Common myeloid progenitor, CD34-positive (primary cell): ENCODE results near the gene AKAP13.

Source experiments
- CTCF ChIA-PET: fragments of 350-600 bp; sonication (Branson Sonifier 250); formaldehyde crosslinking; loops from one replicate; lab custom pipeline; 2021; ENCODE audit warnings: antibody characterized with exemption; lab: Charles Lee
- POLR2A ChIA-PET: fragments of 350-600 bp; sonication (Branson Sonifier 250); formaldehyde crosslinking; loops from one replicate; lab custom pipeline; 2021; ENCODE audit warnings: antibody characterized with exemption; lab: Charles Lee
- DNase-seq, 3 donors: peaks; one replicate each; pipeline versions ENCODE4 v3.0.0 to v3.0.0-alpha.2; 2013
- H3K27ac ChIP-seq, 2 experiments: 1 replicate in 1 of 2; 2 replicates in 1 of 2; pipeline ENCODE4 v1.7.0; 2013; ENCODE audit warnings: inconsistent platforms in 2 of 2, low read length in 2 of 2, mild to moderate bottlenecking in 2 of 2, low read depth in 1 of 2, moderate library complexity in 1 of 2; ENCODE audit not compliant: severe bottlenecking in 2 of 2, insufficient read depth in 1 of 2, poor library complexity in 1 of 2
- H3K27me3 ChIP-seq, 5 experiments: replicated peaks in 2 of 5; 1 replicate in 3 of 5; 2 replicates in 2 of 5; pipeline versions ENCODE4 v1.6.1 to v1.7.0; 2013; ENCODE audit warnings: low read length in 4 of 5, mild to moderate bottlenecking in 2 of 5, moderate library complexity in 2 of 5, inconsistent platforms in 1 of 5; ENCODE audit not compliant: insufficient read depth in 5 of 5, control insufficient read depth in 4 of 5
- H3K36me3 ChIP-seq, 4 experiments: 1 replicate in 2 of 4; 2 replicates in 2 of 4; pipeline versions ENCODE4 v1.6.1 to v1.7.0; 2013; ENCODE audit warnings: low read length in 3 of 4, control low read depth in 1 of 4, mild to moderate bottlenecking in 1 of 4; ENCODE audit not compliant: control insufficient read depth in 4 of 4, insufficient read depth in 4 of 4
- H3K4me1 ChIP-seq, 4 experiments: 1 replicate in 3 of 4; 2 replicates in 1 of 4; pipeline versions ENCODE4 v1.6.1 to v1.7.1; 2013; ENCODE audit warnings: low read length in 3 of 4, mild to moderate bottlenecking in 3 of 4, control low read depth in 1 of 4, inconsistent platforms in 1 of 4, moderate library complexity in 1 of 4; ENCODE audit not compliant: control insufficient read depth in 4 of 4, insufficient read depth in 4 of 4; ENCODE audit errors: control extremely low read depth in 1 of 4
- H3K4me3 ChIP-seq, 7 experiments: 1 replicate in 4 of 7; 2 replicates in 3 of 7; pipeline versions ENCODE4 v1.5.1 to v1.7.0; 2013; ENCODE audit warnings: mild to moderate bottlenecking in 7 of 7, low read length in 6 of 7, moderate library complexity in 6 of 7, inconsistent platforms in 2 of 7, low read depth in 2 of 7, control low read depth in 1 of 7; ENCODE audit not compliant: insufficient read depth in 4 of 7, control insufficient read depth in 1 of 7; ENCODE audit errors: extremely low read depth in 1 of 7
- H3K9me3 ChIP-seq, 5 experiments: 1 replicate in 4 of 5; 2 replicates in 1 of 5; pipeline versions ENCODE4 v1.6.1 to v1.7.1; 2013; ENCODE audit warnings: low read length in 4 of 5, mild to moderate bottlenecking in 2 of 5, inconsistent platforms in 1 of 5, low read depth in 1 of 5, moderate library complexity in 1 of 5; ENCODE audit not compliant: control insufficient read depth in 4 of 5, insufficient read depth in 2 of 5; ENCODE audit errors: control extremely low read depth in 1 of 5
- WGBS: methylation state at CpG from one replicate; pipeline ENCODE4 v1.1.5; 2013; ENCODE audit not compliant: insufficient coverage; 5-methylcytosine and 5-hydroxymethylcytosine counted together

Gene AKAP13

DNA sequence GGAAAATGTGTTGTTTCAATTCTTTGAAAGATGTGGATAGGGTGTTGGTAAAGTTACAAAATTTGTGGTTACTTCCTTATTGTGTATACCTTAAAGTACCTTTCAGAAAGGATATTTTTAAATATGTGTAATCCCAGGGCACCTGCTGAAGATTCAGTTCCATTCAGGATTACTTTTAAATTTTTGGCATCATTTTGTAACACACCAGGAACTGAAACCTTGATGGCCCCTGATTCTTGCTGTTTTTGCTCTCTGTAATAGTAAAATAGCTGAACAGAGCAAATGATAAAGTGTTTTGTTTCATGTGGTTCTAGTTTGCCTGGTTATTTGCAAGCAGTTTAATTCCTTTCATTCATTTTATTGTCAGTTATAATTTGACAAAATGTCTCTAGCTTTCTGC is 253.5 kb downstream of the AKAP13 start:
- H3K9me3 ChIP-seq, result no peaks in the 10 kb centered on the region
- H3K4me3 ChIP-seq, result no peak overlapping the region
- H3K36me3 ChIP-seq, result no peaks in the 10 kb centered on the region
- H3K27ac ChIP-seq, result no peak overlapping the region
- no peaks in the 10 kb centered on the region for H3K27me3 ChIP-seq
- no peak for DNase-seq
- CTCF ChIA-PET, result interaction anchor here (0.6 to 2.0 kb wide), 3 partner anchors 9 to 24 kb away, joined by 3 to 6 read pairs (median 6); no protein-coding TSS in a partner anchor
- peaks cover 3 to 38% (median 13%) of the 10 kb centered on the region in 4 experiments for H3K4me1 ChIP-seq
- POLR2A ChIA-PET, result no interaction called here

DNA sequence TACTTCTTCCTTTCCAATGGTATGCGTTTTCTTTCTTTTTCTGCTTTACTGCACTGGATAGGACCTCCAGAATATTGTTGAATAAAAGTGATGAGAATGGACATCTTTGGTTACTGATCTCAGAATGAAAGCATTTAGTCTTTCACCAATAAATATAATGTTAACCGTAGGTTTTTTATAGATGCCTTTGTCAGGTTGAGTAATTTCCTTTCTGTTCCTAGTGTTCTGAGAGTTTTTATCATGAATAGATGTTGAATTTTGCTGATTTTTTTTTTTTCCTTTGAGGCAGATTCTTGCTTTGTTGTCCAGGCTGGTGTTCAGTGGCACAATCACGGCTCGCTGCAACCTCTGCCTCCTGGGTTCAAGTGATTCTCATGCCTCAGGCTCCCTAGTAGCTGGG is 255.9 kb downstream of the AKAP13 start:
- H3K27ac ChIP-seq, result no peak overlapping the region
- no peak for DNase-seq
- ChIA-PET CTCF (no interaction called here), POLR2A (no interaction called here)
- H3K4me1 ChIP-seq, result peaks cover 0 to 15% (median 0%) of the 10 kb centered on the region in 4 experiments
- H3K4me3 ChIP-seq, result no peak overlapping the region
- H3K27me3 ChIP-seq, result no peaks in the 10 kb centered on the region
- peaks cover 4 to 14% (median 7%) of the 10 kb centered on the region in 4 experiments for H3K36me3 ChIP-seq
- no CpG with 5 or more reads among the region's 4 CpGs for WGBS
- H3K9me3 ChIP-seq, result no peaks in the 10 kb centered on the region

DNA sequence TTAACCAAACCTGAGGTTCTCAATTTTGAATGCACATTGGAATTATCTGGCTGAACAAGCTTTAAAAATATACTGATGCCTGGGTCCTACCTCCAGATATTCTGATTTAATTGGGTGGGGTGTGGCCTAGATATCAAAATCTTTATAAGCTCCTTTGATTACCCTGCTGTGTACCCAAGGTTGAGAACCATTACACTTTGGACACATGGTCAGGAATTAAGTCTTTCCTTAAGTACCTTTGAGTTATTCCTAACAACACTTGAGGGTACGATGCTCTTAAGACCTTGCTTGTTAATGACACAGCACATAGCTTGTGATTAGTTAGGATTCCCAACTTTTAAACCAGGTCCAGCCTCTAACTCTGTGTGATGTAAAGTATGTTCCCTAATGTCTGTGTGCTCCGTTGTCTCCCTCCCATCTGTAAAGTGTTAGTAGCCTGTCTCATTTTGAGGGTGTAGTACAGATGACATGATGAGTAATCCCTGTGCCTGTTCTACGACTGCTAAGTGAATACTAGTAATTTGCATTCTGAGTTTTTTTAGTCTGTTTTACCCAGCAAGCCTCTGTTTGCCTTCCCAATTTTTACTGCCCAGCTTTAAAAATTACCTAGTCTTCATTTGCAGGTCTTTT is 259.5 kb downstream of the AKAP13 start:
- Histone ChIP-seq H3K27me3 (no peaks in the 10 kb centered on the region), H3K4me1 (peaks cover 0 to 12% (median 3%) of the 10 kb centered on the region in 4 experiments), H3K27ac (no peak overlapping the region), H3K9me3 (no peaks in the 10 kb centered on the region), H3K36me3 (peaks cover 6 to 24% (median 10%) of the 10 kb centered on the region in 4 experiments), H3K4me3 (no peak overlapping the region)
- CTCF ChIA-PET, result interaction anchor here (1.0 to 1.6 kb wide), 3 partner anchors 11 to 16 kb away, joined by 3 to 4 read pairs (median 4); no protein-coding TSS in a partner anchor
- WGBS, result 100% methylated on average over 1 of the region's 3 CpGs
- POLR2A ChIA-PET, result no interaction called here
- DNase-seq, result no peak

DNA sequence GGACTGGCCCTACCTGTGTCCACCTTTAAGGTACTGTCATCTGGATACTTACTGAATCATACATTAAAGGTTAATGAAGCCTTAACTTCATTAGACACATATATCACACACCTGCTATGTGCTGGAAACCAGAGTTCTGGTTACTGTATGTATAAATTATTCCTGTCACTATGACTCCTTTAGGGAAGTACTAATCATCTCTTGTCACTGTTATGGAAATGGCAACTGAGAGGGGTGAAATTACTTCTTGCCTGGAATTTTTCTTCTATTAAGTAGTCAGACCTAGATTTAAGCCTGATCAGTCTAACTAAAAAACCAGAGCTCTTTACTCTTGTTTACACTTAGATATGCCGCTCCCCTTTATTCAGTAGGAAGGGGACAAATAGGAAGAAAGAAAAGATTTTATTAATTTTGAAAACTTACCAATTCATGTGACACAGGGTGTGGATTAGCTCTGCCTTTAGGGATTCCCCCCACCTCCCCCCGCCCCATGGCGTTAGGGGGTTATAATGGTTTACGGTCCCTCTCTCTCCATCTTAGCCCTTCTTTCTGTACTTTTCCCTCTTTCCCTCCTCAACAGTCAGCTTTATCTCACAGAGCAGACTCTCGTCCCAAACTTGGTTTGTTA is 261.8 kb downstream of the AKAP13 start:
- Histone ChIP-seq H3K27ac (no peak overlapping the region), H3K9me3 (no peaks in the 10 kb centered on the region), H3K36me3 (peaks cover 18 to 36% (median 22%) of the 10 kb centered on the region in 4 experiments), H3K4me1 (peaks cover 0 to 25% (median 10%) of the 10 kb centered on the region in 4 experiments), H3K4me3 (no peak overlapping the region), H3K27me3 (no peaks in the 10 kb centered on the region)
- ChIA-PET CTCF (interaction anchor here (1.4 to 1.6 kb wide), 4 partner anchors 8 to 26 kb away, joined by 3 to 6 read pairs (median 5); no protein-coding TSS in a partner anchor), POLR2A (no interaction called here)
- peak in 1 of 3 donors; percentile 22 for DNase-seq
- 84% methylated on average over 4 of the region's 5 CpGs for WGBS

DNA sequence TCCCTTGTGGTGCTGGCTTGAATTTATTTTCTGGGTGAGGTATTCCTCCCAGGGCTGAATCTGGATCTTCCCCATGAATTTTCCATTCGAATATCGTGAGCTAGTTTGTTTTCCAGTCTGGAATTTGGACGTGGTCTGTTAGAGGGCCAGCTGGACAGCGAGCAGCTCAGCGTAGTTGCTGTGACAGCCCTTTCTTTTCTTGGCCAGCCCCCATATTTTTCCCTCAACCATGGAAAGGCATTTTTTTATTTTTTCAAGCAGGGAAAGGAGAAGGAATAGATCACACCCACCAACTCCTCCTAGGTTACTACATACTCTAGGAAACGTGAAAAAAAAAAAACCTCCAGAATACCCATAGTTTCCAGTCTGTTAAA is 262.3 kb downstream of the AKAP13 start:
- ChIA-PET POLR2A (no interaction called here), CTCF (interaction anchor here (0.9 to 1.6 kb wide), 6 partner anchors 9 to 26 kb away, joined by 3 to 6 read pairs (median 4); no protein-coding TSS in a partner anchor)
- peaks cover 18 to 37% (median 22%) of the 10 kb centered on the region in 4 experiments for H3K36me3 ChIP-seq
- DNase-seq, result no peak
- no peak overlapping the region for H3K4me3 ChIP-seq
- H3K27me3 ChIP-seq, result no peaks in the 10 kb centered on the region
- H3K4me1 ChIP-seq, result peaks cover 0 to 25% (median 10%) of the 10 kb centered on the region in 4 experiments
- 97% methylated on average over 4 of the region's 6 CpGs for WGBS
- no peaks in the 10 kb centered on the region for H3K9me3 ChIP-seq
- H3K27ac ChIP-seq, result no peak overlapping the region

DNA sequence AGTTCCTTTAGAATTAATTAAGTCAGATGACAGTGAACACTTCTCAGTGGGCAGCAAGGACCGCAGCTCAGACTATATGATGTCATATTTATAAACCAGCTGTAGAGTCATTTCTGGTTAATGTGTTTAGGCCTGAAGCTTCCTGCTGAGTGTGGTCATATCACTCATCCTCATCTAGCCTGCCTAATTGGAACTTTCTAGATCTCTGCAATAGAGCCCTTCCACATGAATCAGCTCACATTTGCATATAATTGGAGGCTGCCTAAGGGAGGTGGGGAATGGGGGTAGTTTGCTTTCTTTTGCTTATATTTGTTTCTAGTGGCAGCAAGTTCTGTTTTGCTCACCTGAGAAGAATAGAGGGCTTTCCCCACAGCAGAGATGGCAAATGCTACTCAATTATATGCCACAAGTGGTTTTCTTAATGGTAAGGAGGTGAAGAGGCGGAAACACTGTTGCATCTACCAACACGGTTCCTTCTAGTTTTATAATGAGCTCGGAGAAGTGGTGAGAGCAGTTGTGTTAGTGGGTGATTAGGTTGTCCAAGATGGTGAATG is 266.2 kb downstream of the AKAP13 start:
- peak in 2 of 3 donors; percentile 72 to 81 for DNase-seq
- Histone ChIP-seq H3K36me3 (peaks cover 15 to 23% (median 15%) of the 10 kb centered on the region in 4 experiments), H3K4me1 (peaks cover 0 to 33% (median 17%) of the 10 kb centered on the region in 4 experiments), H3K4me3 (no peak overlapping the region), H3K9me3 (no peaks in the 10 kb centered on the region), H3K27ac (no peak overlapping the region), H3K27me3 (no peaks in the 10 kb centered on the region)
- WGBS, result 100% methylated on average over 3 of the region's 4 CpGs
- POLR2A ChIA-PET, result interaction anchor here (0.8 kb wide), 1 partner anchor 12 kb away, joined by 3 read pairs; no protein-coding TSS in a partner anchor
- CTCF ChIA-PET, result interaction anchor here (0.7 to 1.6 kb wide), 5 partner anchors 13 to 64 kb away, joined by 3 to 8 read pairs (median 3); no protein-coding TSS in a partner anchor
